Measurements from ENCODE around the gene SNRK. TPM values are rescaled to one million over a fixed set of nuclear protein-coding genes. Genes with fewer than 3 reads are reported as not detected.
A peak's percentile ranks its signal among the peaks of the same experiment; 100 is the strongest.

Gene SNRK
- total RNA-seq, 6 experiments from 2014 or later = 14.0 to 26.2 (median 15.3) TPM

DNA sequence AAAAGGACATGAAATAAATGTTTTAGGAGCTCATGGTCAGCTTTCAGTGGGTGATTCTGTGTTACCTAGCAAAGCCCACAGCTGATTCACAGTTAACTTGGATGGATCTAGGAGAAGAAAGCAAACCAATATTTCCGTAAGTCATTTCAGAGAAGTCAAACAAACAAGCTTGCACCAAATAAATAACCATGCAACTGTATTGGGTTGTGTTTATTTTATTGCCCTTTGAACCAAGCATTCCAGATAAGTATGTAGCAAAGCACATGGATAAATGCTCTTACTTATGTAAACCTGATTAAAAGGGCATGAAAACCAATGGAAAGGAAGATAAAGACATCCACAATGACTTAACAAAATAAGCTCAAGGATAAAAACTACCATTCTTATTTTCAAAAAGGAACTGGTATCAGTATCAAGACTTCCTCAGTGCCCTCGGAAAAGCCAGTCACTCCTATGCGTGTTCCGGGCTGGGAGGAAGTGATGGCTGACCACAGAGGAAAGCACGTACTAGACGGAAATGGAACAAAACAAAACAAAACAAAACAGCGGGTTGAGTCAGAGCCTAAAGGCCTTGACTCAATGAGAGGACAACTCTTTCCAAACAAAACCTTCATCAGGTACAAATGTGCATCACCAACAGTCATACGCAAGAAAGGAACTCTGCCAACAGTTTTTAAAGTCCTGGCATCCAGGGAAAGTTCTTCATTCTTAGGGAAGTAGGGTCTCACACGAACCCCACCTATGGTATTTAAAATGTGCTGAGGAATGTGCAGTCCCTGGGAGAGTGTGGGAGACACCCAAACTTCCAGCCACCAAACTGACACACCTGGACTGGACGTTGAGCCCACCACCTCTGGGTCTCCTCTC lies 103.3 kb downstream of the SNRK start:
- intact Hi-C loops (cut with DNase I) = no loop called here
- DNase-seq = peak in 2 of 3 donors; percentile 57 to 64
- H3K27me3 ChIP-seq = no peaks in the 10 kb centered on the region
- H3K9me3 ChIP-seq = no peaks in the 10 kb centered on the region
- peak overlapping the region in 1 of 3 donors; percentile 1 for H3K4me3 ChIP-seq
- peak; percentile 74 to 83 (median 80) for ATAC-seq
- peak; percentile 10 for TF ChIP-seq POLR2A (IDR thresholded peaks at IDR 0.05)
- TF ChIP-seq, protein P1, sequence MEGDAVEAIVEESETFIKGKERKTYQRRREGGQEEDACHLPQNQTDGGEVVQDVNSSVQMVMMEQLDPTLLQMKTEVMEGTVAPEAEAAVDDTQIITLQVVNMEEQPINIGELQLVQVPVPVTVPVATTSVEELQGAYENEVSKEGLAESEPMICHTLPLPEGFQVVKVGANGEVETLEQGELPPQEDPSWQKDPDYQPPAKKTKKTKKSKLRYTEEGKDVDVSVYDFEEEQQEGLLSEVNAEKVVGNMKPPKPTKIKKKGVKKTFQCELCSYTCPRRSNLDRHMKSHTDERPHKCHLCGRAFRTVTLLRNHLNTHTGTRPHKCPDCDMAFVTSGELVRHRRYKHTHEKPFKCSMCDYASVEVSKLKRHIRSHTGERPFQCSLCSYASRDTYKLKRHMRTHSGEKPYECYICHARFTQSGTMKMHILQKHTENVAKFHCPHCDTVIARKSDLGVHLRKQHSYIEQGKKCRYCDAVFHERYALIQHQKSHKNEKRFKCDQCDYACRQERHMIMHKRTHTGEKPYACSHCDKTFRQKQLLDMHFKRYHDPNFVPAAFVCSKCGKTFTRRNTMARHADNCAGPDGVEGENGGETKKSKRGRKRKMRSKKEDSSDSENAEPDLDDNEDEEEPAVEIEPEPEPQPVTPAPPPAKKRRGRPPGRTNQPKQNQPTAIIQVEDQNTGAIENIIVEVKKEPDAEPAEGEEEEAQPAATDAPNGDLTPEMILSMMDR (IDR thresholded peaks at IDR 0.05) = no peak
- no peaks in the 10 kb centered on the region for H3K36me3 ChIP-seq
- H3K27ac ChIP-seq = peak overlapping the region; percentile 52 to 78 (median 67)
- H3K4me1 ChIP-seq = peaks cover 0 to 26% (median 11%) of the 10 kb centered on the region in 4 donors
- 12% methylated on average over 10 of the region's 10 CpGs for WGBS (ENCODE audit: insufficient coverage, low coverage, low lambda C conversion rate, missing lambda C conversion rate)

DNA sequence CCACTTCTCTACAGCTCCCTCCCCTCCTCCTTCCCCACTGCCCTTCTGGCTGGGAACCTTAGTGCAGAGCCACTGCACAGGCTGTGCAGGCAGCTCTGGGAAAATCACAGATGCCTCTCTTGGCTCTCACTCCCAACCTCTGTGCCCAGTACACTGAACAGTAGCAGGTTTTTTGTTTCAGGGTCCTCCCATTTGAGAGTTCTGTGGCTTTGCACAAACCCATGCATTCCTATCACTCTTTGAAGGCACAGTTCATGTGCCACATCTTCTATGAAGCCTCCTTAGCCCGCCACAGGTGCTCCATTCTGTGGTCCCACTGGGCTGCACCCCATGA lies 103.9 kb downstream of the SNRK start:
- no peak for DNase-seq
- no peak overlapping the region for H3K4me3 ChIP-seq
- H3K4me1 ChIP-seq = peaks cover 0 to 26% (median 11%) of the 10 kb centered on the region in 4 donors
- WGBS (ENCODE audit: insufficient coverage, low coverage, low lambda C conversion rate, missing lambda C conversion rate) = no CpG with 5 or more reads among the region's 1 CpG
- H3K27ac ChIP-seq = peak overlapping the region; percentile 52 to 78 (median 67)
- peak; percentile 7 to 44 (median 30) for ATAC-seq
- TF ChIP-seq POLR2A (IDR thresholded peaks at IDR 0.05) = no peak
- TF ChIP-seq, protein P1 (IDR thresholded peaks at IDR 0.05) = no peak
- no peaks in the 10 kb centered on the region for H3K27me3 ChIP-seq
- H3K36me3 ChIP-seq = no peaks in the 10 kb centered on the region
- intact Hi-C loops (cut with DNase I) = no loop called here
- no peaks in the 10 kb centered on the region for H3K9me3 ChIP-seq

DNA sequence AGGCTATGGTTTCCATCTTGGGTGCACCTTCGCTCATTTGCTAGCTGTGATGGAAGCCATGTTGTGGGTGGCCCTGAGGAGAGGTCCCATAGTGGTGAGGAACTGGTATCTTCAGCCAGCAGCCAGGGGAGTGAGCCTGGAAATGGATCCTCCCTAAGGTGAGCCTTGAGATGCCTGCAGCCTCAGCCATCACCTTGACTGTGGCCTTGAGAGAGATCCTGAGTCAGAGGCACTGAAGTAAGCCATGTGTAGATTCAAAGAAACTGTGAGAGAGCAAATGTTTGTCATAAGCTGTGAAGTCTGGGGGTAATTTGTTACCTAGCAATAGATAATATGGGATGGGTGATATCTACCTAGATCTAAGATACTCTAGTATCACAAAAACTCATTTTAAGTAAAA lies 105.3 kb downstream of the SNRK start:
- Histone ChIP-seq H3K4me3 (no peak overlapping the region), H3K27ac (peak overlapping the region in 1 of 3 donors; percentile 2), H3K4me1 (peaks cover 0 to 26% (median 11%) of the 10 kb centered on the region in 4 donors), H3K36me3 (no peaks in the 10 kb centered on the region), H3K9me3 (no peaks in the 10 kb centered on the region), H3K27me3 (no peaks in the 10 kb centered on the region)
- ATAC-seq (no peak), DNase-seq (no peak)
- 83% methylated on average over 1 of the region's 1 CpG for WGBS (ENCODE audit: insufficient coverage, low coverage, low lambda C conversion rate, missing lambda C conversion rate)
- TF ChIP-seq, protein P1 (IDR thresholded peaks at IDR 0.05) = no peak
- no peak for TF ChIP-seq POLR2A (IDR thresholded peaks at IDR 0.05)
- intact Hi-C loops (cut with DNase I) = no loop called here

DNA sequence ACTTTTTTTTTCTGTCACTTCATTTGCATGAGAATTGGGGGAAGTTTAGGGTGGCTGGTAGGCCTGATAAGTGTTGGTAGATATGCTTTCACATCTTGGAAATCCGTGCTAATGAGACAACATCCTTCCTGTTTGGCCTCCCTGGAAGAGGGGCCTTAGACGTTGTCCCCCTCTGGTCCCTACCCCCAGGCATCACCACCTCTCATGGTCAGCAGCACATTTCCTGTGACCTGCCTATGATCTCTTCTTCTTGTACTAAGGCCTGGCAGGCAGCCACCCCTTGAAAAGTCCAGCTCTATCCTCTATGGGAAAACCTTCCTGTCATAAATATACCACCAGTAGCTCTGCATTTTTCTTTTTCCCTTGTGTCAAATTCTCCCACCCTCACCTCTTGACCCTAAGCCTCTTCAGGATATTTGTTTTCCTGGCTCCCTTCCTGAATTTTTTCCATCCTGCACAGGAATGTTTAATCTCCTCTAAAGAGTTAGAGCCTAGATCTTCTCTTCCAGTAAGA lies 107.8 kb downstream of the SNRK start:
- intact Hi-C loops (cut with DNase I) = no loop called here
- Histone ChIP-seq H3K27ac (no peak overlapping the region), H3K27me3 (no peaks in the 10 kb centered on the region), H3K9me3 (no peaks in the 10 kb centered on the region), H3K4me1 (peaks cover 0 to 15% (median 7%) of the 10 kb centered on the region in 4 donors), H3K4me3 (no peak overlapping the region), H3K36me3 (no peaks in the 10 kb centered on the region)
- TF ChIP-seq, protein P1 (IDR thresholded peaks at IDR 0.05) = no peak
- TF ChIP-seq POLR2A (IDR thresholded peaks at IDR 0.05) = no peak
- WGBS (ENCODE audit: insufficient coverage, low coverage, low lambda C conversion rate, missing lambda C conversion rate) = 38% methylated on average over 2 of the region's 2 CpGs
- ATAC-seq (peak; percentile 57 to 79 (median 61)), DNase-seq (peak; percentile 68 to 83 (median 73))
